GM12891 (cell line): ENCODE data around the gene RGL2.
"Not testable (repeated sequence)": the region's sequence is repeated elsewhere in the genome, so short reads cannot be mapped to it uniquely, and the experiment has no call there.

Experiments
- DNase-seq: peaks from one replicate; pipeline ENCODE4 v3.0.0; 2011; ENCODE audit warnings: low spot score; ENCODE audit not compliant: insufficient read length
- FAIRE-seq: peaks from 2 replicates; lab custom pipeline; 2011; peaks lifted over from hg19 to GRCh38; lab: Jason Lieb, UNC
- PAX5 ChIP-seq: IDR thresholded peaks from 2 replicates; pipeline ENCODE4 v1.6.1; 2011; ENCODE audit warnings: low read length, moderate library complexity, mild to moderate bottlenecking; ENCODE audit not compliant: insufficient read depth, severe bottlenecking
- POLR2A ChIP-seq: IDR thresholded peaks from 2 replicates; pipeline ENCODE4 v1.6.1; 2011; ENCODE audit warnings: low read depth, low read length, control low read depth
- POLR2AphosphoS5 ChIP-seq: IDR thresholded peaks from 2 replicates; pipeline ENCODE4 v1.6.1; 2011; ENCODE audit warnings: low read depth, low read length, control low read depth
- POU2F2 ChIP-seq: IDR thresholded peaks from 2 replicates; pipeline ENCODE4 v1.6.1; 2011; ENCODE audit warnings: low read depth, mild to moderate bottlenecking, control low read depth, low read length, moderate library complexity
- SPI1 ChIP-seq: IDR thresholded peaks from 2 replicates; pipeline ENCODE4 v1.6.1; 2011; ENCODE audit warnings: low read depth, low read length, control low read depth
- TAF1 ChIP-seq: IDR thresholded peaks from 2 replicates; pipeline ENCODE4 v1.6.1; 2011; ENCODE audit warnings: low read depth, low read length, control low read depth

The RGL2 gene

GRCh38 chr6:33264015-33264414, 34.7 kb downstream of the RGL2 start:
- no peak for FAIRE-seq
- DNase-seq: no peak
- TF ChIP-seq POLR2A (no peak), POLR2AphosphoS5 (0 out of 2 replicates have a peak, but pooled peaks have one; percentile 38), POU2F2 (no peak), PAX5 (no peak)

GRCh38 chr6:33262490-33262889, 36.3 kb downstream of the RGL2 start:
- FAIRE-seq, DNase-seq: not testable (repeated sequence)

GRCh38 chr6:33259032-33259431, 39.7 kb downstream of the RGL2 start:
- FAIRE-seq (no peak), DNase-seq (no peak)
- TF ChIP-seq PAX5: no peak
- TF ChIP-seq SPI1: no peak
- no peak for TF ChIP-seq POLR2AphosphoS5
- TF ChIP-seq TAF1: no peak
- no peak for TF ChIP-seq POU2F2
- no peak for TF ChIP-seq POLR2A

- no peak for TF ChIP-seq POU2F2
- TF ChIP-seq SPI1: no peak
- no peak for TF ChIP-seq TAF1
- TF ChIP-seq POLR2AphosphoS5: no peak
- no peak for TF ChIP-seq POLR2A
- no peak for TF ChIP-seq PAX5
- DNase-seq (no peak), FAIRE-seq (no peak)
Observed at GRCh38 chr6:33254591-33254990, 44.2 kb downstream of the RGL2 start.

DNA sequence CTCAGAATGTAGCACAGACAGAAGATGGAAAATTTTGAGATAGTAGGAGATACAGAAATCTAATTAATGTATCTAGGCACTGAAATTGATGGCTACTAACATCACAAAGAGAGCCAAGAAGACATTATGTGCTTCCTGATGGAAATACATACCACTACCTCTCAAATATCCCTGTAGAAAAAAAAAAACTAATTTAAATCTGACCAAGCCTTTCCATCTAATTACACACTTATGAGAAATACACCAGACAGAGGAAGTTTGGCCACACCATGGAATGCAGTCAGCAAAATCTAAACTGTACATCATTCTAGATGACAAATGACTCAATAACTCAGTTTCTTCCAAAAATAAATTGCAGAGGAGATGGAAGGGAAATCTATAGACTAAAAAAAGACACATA, 46.0 kb downstream of the RGL2 start:
- TF ChIP-seq POLR2A: no peak
- FAIRE-seq (no peak), DNase-seq (no peak)

DNA sequence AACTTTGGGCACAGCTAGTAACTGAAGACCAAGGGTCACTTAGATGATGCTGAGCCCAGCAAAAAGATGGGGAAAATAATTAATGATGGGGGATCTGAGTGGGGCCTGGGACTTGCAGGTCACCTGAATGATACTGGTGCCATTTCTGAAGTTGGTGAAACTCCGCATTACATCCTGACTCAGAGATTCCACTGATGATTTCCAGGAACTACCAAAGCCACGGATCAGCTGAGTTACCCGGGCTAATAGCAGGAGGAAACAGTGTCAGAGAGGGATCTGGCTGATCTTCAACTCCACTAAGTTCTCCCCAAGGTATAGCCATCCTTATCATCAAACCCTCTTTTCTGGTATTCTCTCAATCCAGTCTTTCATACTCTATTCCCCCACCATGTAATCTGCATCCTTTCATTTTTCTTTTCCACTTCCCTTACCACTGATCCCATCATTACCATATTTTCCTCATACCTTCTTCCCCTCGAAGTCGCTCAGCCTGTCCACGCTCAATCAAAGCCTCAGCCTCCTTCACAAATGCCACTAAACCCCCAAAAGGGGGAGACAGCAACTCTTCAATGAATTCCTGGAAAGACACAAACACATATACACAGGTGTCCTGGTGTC, 47.2 kb downstream of the RGL2 start:
- DNase-seq (no peak), FAIRE-seq (no peak)

GRCh38 chr6:33250731-33251130, 48.0 kb downstream of the RGL2 start:
- TF ChIP-seq SPI1 (no peak), TAF1 (no peak), POU2F2 (no peak), POLR2A (no peak), POLR2AphosphoS5 (no peak), PAX5 (no peak)
- DNase-seq: no peak
- no peak for FAIRE-seq

More for the DNA sequence above, 47.2 kb downstream of the RGL2 start:
- TF ChIP-seq POLR2A: no peak
- no peak for TF ChIP-seq POU2F2
- TF ChIP-seq PAX5: no peak
- TF ChIP-seq SPI1: no peak
- TF ChIP-seq TAF1: no peak

DNA sequence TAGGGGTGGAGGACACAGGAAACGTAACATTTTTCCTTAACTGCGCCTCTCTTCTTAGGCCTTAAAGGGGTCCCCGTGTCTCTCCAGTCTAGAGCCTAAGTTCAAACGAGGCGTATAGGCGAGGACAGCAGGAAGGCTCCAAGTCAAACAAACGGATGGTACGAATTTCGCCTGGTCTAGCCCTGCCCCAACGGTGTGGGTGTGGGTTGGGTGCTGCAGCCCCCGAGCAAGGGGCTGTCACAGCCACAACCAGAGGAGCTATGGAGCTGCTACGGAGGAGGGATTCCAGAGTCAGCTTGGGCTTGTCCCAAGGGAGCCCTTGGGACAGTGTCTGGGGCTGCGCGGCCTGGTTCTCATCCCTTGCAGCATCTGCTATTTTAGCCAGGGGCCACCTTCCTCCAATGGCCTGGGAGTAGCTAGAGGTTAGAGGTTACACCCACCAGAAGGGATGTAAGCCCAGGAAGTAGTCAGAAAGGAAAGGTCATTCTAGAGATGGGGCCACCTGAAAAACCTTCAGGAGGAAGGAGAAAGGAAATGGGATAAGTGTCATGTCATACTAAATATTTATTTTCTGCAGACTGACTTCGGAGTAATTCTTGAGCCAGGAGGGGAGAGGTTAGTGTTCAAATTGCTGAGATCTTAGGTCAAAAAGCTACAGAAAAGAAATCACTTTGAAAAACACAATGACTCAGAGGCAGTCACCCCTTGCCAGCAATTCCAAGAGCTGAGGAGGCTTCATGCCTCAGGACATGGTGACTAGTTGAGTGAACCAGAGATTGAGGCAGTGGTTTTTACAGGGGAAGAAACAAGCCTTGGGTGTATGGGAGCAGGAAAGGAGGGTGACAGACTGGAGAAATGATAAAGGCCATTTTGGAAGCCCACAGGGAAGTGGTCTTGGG, 48.8 kb downstream of the RGL2 start:
- TF ChIP-seq POLR2A (no peak), PAX5 (no peak), POLR2AphosphoS5 (no peak), TAF1 (no peak), SPI1 (no peak), POU2F2 (no peak)
- DNase-seq (no peak), FAIRE-seq (no peak)

- FAIRE-seq: peak; percentile 99
- peak; percentile 80 for DNase-seq
- no peak; the same call in 1 of the 2 replicates for TF ChIP-seq POU2F2
- TF ChIP-seq TAF1: peak; percentile 76; the same call in 1 of the 2 replicates
- peak; percentile 92 for TF ChIP-seq POLR2A
- TF ChIP-seq SPI1: peak; percentile 26; the same call in 1 of the 2 replicates
- TF ChIP-seq PAX5: no peak
- TF ChIP-seq POLR2AphosphoS5: peak; percentile 93
Observed at GRCh38 chr6:33248932-33249731, 49.6 kb downstream of the RGL2 start.

DNA sequence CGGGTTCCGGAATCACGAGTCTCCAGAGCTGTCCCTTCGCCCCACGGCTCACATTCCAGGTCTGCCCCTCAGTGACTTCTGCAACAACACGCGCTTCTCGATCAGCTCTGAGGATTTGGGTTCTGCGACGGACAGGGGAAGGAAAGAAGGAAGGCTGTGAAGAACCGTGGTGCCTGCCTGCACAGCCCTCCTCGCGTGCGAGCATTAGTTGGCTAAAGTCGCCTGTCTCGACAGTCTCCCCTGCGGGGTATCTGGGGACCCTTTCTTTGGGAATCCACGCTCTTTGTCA, 50.2 kb downstream of the RGL2 start:
- FAIRE-seq: no peak
- DNase-seq: no peak
- TF ChIP-seq SPI1: no peak
- TF ChIP-seq POU2F2: no peak
- TF ChIP-seq POLR2A: no peak
- TF ChIP-seq POLR2AphosphoS5: no peak
- no peak for TF ChIP-seq PAX5
- TF ChIP-seq TAF1: no peak
